Liver (tissue), 9 donors: ENCODE measurements around the gene ATP4A. TPM values are rescaled to one million over a fixed set of nuclear protein-coding genes. Genes with fewer than 3 reads are reported as not detected.

ENCODE experiments used
- DNase-seq: peaks from one replicate; pipeline ENCODE4 v3.0.0-alpha.2; 2017; ENCODE audit warnings: low spot score
- H3K27ac ChIP-seq, 2 donors: one replicate each; pipeline ENCODE4 v1.7.0; 2013; ENCODE audit warnings: inconsistent platforms in 2 of 2, low read length in 2 of 2, control low read depth in 1 of 2, low read depth in 1 of 2, mild to moderate bottlenecking in 1 of 2
- H3K27me3 ChIP-seq, 4 donors: one replicate each; pipeline versions ENCODE4 v1.6.1 to v1.7.0; 2013; ENCODE audit warnings: low read length in 3 of 4, inconsistent platforms in 1 of 4, mild to moderate bottlenecking in 1 of 4, moderate library complexity in 1 of 4; ENCODE audit not compliant: control insufficient read depth in 4 of 4, insufficient read depth in 4 of 4
- H3K36me3 ChIP-seq, 4 donors: one replicate each; pipeline versions ENCODE4 v1.6.1 to v1.7.0; 2013; ENCODE audit warnings: low read length in 3 of 4, mild to moderate bottlenecking in 3 of 4, low read depth in 1 of 4, moderate library complexity in 1 of 4; ENCODE audit not compliant: control insufficient read depth in 4 of 4, insufficient read depth in 3 of 4
- H3K4me1 ChIP-seq, 4 donors: one replicate each; pipeline versions ENCODE4 v1.6.1 to v1.7.0; 2013; ENCODE audit warnings: low read length in 3 of 4, mild to moderate bottlenecking in 3 of 4, moderate library complexity in 1 of 4; ENCODE audit not compliant: control insufficient read depth in 4 of 4, insufficient read depth in 4 of 4
- H3K4me3 ChIP-seq, 3 donors: one replicate each; pipeline versions ENCODE4 v1.6.1 to v1.7.0; 2013; ENCODE audit warnings: low read length in 3 of 3, control low read depth in 1 of 3, low read depth in 1 of 3, mild to moderate bottlenecking in 1 of 3
- H3K9ac ChIP-seq, 2 donors: one replicate each; pipeline ENCODE4 v1.7.0; 2013; ENCODE audit warnings: low read length in 2 of 2, mild to moderate bottlenecking in 2 of 2, moderate library complexity in 2 of 2, control low read depth in 1 of 2, low read depth in 1 of 2
- H3K9me3 ChIP-seq, 4 donors: one replicate each; pipeline versions ENCODE4 v1.6.1 to v1.7.0; 2013; ENCODE audit warnings: low read length in 3 of 4; ENCODE audit not compliant: control insufficient read depth in 4 of 4
- EGR1 ChIP-seq, 2 donors: IDR thresholded peaks; 2 replicates each; pipeline ENCODE4 v1.6.1; 2016 to 2018; ENCODE audit warnings: antibody characterized with exemption in 2 of 2, low read depth in 2 of 2
- FOXA2 ChIP-seq: IDR thresholded peaks from 2 replicates; pipeline ENCODE4 v1.6.1; 2016; ENCODE audit warnings: antibody characterized with exemption
- GABPA ChIP-seq, 2 donors: IDR thresholded peaks in 1 of 2; conservative IDR thresholded peaks in 1 of 2; 2 replicates each; pipeline ENCODE4 v1.6.1; 2016; ENCODE audit warnings: antibody characterized with exemption in 2 of 2, mild to moderate bottlenecking in 1 of 2, moderate library complexity in 1 of 2
- HNF4A ChIP-seq, 2 donors: conservative IDR thresholded peaks; 2 replicates each; pipeline ENCODE4 v1.6.1; 2016; ENCODE audit warnings: antibody characterized with exemption in 2 of 2, mild to moderate bottlenecking in 2 of 2
- HNF4G ChIP-seq: IDR thresholded peaks from 2 replicates; pipeline ENCODE4 v1.6.1; 2016; ENCODE audit warnings: antibody characterized with exemption
- JUND ChIP-seq, 2 donors: IDR thresholded peaks; 2 replicates each; pipeline ENCODE4 v1.6.1; 2016; ENCODE audit warnings: antibody characterized with exemption in 2 of 2
- NR2F2 ChIP-seq: IDR thresholded peaks from 2 replicates; pipeline ENCODE4 v1.6.1; 2016; ENCODE audit warnings: antibody characterized with exemption
- RAD21 ChIP-seq, 2 donors: IDR thresholded peaks; 2 replicates each; pipeline ENCODE4 v1.6.1; 2016; ENCODE audit warnings: antibody characterized with exemption in 2 of 2, mild to moderate bottlenecking in 2 of 2
- RXRA ChIP-seq, 2 donors: IDR thresholded peaks; 2 replicates each; pipeline ENCODE4 v1.6.1; 2017 to 2018; ENCODE audit warnings: antibody characterized with exemption in 2 of 2, mild to moderate bottlenecking in 1 of 2
- SP1 ChIP-seq: IDR thresholded peaks from 2 replicates; pipeline ENCODE4 v1.6.1; 2018; ENCODE audit warnings: antibody characterized with exemption, mild to moderate bottlenecking
- TAF1 ChIP-seq: conservative IDR thresholded peaks from 2 replicates; pipeline ENCODE4 v1.6.1; 2016; ENCODE audit warnings: antibody characterized with exemption, mild to moderate bottlenecking
- YY1 ChIP-seq: IDR thresholded peaks from 2 replicates; pipeline ENCODE4 v1.6.1; 2016; ENCODE audit warnings: antibody characterized with exemption, mild to moderate bottlenecking
- WGBS: extraction: QIAGEN DNeasy Blood & Tissue Kit; methylation state at CpG from one replicate; pipeline ENCODE4 v1.1.7; 2013; 5-methylcytosine and 5-hydroxymethylcytosine counted together
- polyA plus RNA-seq, 2 donors: library from polyadenylated mRNA; stranded (reverse) in 1 of 2; unstranded in 1 of 2; fragments of 200-250 nt in 1 of 2; fragments of >200 nt in 1 of 2; fragmentation: Nextera tagmentation in 1 of 2; extraction: Ambion mirVana in 1 of 2; gene quantifications; one replicate each; pipeline versions ENCODE4 v1.2.1 to v1.2.3, GENCODE V29; 2013 to 2015
- total RNA-seq, 2 donors: library from RNA; depleted of rRNA; stranded (reverse); fragments of >200 nt; gene quantifications; one replicate each; pipeline ENCODE4 v1.2.3, GENCODE V29; 2014
- TF ChIP-seq, protein P1 (sequence below): IDR thresholded peaks from 2 replicates; pipeline ENCODE4 v1.6.1; 2016; ENCODE audit warnings: antibody characterized with exemption
- TF ChIP-seq, protein P2 (sequence below): IDR thresholded peaks from 2 replicates; pipeline ENCODE4 v1.6.1; 2016; ENCODE audit warnings: antibody characterized with exemption, mild to moderate bottlenecking
- TF ChIP-seq, protein P3 (sequence below): IDR thresholded peaks from 2 replicates; pipeline ENCODE4 v1.6.1; 2016; ENCODE audit warnings: antibody characterized with exemption
- TF ChIP-seq, protein P4 (sequence below): IDR thresholded peaks from 2 replicates; pipeline ENCODE4 v1.6.1; 2016; ENCODE audit warnings: antibody characterized with exemption
- TF ChIP-seq, protein P5 (sequence below): fragments of 150-350 bp; IDR thresholded peaks from 2 replicates; pipeline ENCODE4 v1.5.1; 2017; ENCODE audit warnings: improper control_type of control experiment, low read depth, low read length; ENCODE audit not compliant: missing input control
- donor health status: healthy.
- donor health status: healthy.
- donor health status: healthy.
- donor health status: healthy.
- donor health status: healthy.

ATP4A gene
- total and polyA plus RNA-seq, 4 donors = not detected

DNA sequence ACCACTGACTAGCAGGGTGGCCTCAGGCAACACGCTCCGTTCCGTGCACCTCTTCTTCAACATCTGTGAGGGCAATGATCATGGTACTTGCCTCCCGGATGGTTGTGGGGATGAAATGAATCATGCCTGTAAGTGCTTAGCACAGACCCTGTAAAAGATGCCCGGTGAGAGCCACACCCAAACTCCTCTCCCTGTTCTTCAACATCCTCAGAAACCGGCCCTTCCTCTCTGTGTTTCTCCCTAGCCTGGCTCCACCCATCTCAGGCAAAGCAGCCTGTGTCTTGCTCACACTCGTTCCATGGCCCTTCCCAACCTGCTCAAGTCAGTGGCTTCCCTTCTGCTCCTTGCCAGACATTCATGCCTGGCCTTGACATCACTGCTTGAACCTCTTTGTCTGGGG is 44.2 kb downstream of the ATP4A start:
- Histone ChIP-seq H3K4me3 (no peak overlapping the region), H3K9ac (no peak overlapping the region), H3K27ac (no peak overlapping the region), H3K4me1 (no peaks in the 10 kb centered on the region), H3K9me3 (no peaks in the 10 kb centered on the region), H3K36me3 (no peaks in the 10 kb centered on the region), H3K27me3 (no peaks in the 10 kb centered on the region)
- WGBS = 61% methylated on average over 7 of the region's 7 CpGs
- no peak for TF ChIP-seq EGR1 (IDR thresholded peaks at IDR 0.05; ENCODE audit: low read depth in 2 of 2)
- no peak for TF ChIP-seq TAF1
- TF ChIP-seq GABPA (IDR thresholded peaks at IDR 0.05 in 1 of 2, conservative IDR thresholded peaks at IDR 0.05 in 1 of 2) = no peak
- TF ChIP-seq FOXA2 = no peak
- TF ChIP-seq, protein P1, sequence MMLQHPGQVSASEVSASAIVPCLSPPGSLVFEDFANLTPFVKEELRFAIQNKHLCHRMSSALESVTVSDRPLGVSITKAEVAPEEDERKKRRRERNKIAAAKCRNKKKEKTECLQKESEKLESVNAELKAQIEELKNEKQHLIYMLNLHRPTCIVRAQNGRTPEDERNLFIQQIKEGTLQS = no peak
- no peak for DNase-seq

DNA sequence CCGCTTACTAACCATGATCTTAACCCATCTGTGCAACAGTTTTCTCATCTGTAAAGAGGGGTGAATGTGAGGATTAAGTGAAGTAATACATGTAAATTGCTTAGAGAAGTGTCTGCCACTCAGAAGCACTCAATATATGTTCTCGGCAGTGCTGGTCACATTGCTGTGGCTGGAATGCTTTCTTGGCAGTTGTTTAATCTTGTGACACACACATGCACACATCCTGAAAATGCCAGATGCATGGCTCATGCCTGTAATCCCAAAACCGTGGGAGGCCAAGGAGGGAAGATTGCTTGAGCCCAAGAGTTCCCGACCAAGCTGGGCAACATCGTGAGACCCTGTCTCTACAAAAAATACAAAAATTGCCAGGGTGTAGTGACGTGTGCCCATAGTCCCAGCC is 45.1 kb downstream of the ATP4A start:
- Histone ChIP-seq H3K4me1 (no peaks in the 10 kb centered on the region), H3K4me3 (no peak overlapping the region), H3K9ac (no peak overlapping the region), H3K27me3 (no peaks in the 10 kb centered on the region), H3K27ac (no peak overlapping the region), H3K9me3 (no peaks in the 10 kb centered on the region), H3K36me3 (no peaks in the 10 kb centered on the region)
- WGBS = 77% methylated on average over 6 of the region's 6 CpGs
- DNase-seq = no peak
- no peak for TF ChIP-seq NR2F2
- TF ChIP-seq GABPA (IDR thresholded peaks at IDR 0.05 in 1 of 2, conservative IDR thresholded peaks at IDR 0.05 in 1 of 2) = no peak
- TF ChIP-seq TAF1 = no peak
- TF ChIP-seq HNF4A (conservative IDR thresholded peaks at IDR 0.05) = no peak
- TF ChIP-seq HNF4G = no peak
- no peak for TF ChIP-seq FOXA2
- no peak for TF ChIP-seq EGR1 (IDR thresholded peaks at IDR 0.05; ENCODE audit: low read depth in 2 of 2)
- no peak for TF ChIP-seq RAD21 (IDR thresholded peaks at IDR 0.05)
- TF ChIP-seq, protein P2, sequence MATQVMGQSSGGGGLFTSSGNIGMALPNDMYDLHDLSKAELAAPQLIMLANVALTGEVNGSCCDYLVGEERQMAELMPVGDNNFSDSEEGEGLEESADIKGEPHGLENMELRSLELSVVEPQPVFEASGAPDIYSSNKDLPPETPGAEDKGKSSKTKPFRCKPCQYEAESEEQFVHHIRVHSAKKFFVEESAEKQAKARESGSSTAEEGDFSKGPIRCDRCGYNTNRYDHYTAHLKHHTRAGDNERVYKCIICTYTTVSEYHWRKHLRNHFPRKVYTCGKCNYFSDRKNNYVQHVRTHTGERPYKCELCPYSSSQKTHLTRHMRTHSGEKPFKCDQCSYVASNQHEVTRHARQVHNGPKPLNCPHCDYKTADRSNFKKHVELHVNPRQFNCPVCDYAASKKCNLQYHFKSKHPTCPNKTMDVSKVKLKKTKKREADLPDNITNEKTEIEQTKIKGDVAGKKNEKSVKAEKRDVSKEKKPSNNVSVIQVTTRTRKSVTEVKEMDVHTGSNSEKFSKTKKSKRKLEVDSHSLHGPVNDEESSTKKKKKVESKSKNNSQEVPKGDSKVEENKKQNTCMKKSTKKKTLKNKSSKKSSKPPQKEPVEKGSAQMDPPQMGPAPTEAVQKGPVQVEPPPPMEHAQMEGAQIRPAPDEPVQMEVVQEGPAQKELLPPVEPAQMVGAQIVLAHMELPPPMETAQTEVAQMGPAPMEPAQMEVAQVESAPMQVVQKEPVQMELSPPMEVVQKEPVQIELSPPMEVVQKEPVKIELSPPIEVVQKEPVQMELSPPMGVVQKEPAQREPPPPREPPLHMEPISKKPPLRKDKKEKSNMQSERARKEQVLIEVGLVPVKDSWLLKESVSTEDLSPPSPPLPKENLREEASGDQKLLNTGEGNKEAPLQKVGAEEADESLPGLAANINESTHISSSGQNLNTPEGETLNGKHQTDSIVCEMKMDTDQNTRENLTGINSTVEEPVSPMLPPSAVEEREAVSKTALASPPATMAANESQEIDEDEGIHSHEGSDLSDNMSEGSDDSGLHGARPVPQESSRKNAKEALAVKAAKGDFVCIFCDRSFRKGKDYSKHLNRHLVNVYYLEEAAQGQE = no peak
- TF ChIP-seq, protein P1 = no peak
- no peak for TF ChIP-seq YY1
- no peak for TF ChIP-seq SP1
- no peak for TF ChIP-seq JUND (IDR thresholded peaks at IDR 0.05)
- no peak for TF ChIP-seq RXRA (IDR thresholded peaks at IDR 0.05)
- TF ChIP-seq, protein P3, sequence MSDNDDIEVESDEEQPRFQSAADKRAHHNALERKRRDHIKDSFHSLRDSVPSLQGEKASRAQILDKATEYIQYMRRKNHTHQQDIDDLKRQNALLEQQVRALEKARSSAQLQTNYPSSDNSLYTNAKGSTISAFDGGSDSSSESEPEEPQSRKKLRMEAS = no peak
- TF ChIP-seq, protein P4, sequence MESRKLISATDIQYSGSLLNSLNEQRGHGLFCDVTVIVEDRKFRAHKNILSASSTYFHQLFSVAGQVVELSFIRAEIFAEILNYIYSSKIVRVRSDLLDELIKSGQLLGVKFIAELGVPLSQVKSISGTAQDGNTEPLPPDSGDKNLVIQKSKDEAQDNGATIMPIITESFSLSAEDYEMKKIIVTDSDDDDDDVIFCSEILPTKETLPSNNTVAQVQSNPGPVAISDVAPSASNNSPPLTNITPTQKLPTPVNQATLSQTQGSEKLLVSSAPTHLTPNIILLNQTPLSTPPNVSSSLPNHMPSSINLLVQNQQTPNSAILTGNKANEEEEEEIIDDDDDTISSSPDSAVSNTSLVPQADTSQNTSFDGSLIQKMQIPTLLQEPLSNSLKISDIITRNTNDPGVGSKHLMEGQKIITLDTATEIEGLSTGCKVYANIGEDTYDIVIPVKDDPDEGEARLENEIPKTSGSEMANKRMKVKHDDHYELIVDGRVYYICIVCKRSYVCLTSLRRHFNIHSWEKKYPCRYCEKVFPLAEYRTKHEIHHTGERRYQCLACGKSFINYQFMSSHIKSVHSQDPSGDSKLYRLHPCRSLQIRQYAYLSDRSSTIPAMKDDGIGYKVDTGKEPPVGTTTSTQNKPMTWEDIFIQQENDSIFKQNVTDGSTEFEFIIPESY = no peak
- TF ChIP-seq, protein P5, sequence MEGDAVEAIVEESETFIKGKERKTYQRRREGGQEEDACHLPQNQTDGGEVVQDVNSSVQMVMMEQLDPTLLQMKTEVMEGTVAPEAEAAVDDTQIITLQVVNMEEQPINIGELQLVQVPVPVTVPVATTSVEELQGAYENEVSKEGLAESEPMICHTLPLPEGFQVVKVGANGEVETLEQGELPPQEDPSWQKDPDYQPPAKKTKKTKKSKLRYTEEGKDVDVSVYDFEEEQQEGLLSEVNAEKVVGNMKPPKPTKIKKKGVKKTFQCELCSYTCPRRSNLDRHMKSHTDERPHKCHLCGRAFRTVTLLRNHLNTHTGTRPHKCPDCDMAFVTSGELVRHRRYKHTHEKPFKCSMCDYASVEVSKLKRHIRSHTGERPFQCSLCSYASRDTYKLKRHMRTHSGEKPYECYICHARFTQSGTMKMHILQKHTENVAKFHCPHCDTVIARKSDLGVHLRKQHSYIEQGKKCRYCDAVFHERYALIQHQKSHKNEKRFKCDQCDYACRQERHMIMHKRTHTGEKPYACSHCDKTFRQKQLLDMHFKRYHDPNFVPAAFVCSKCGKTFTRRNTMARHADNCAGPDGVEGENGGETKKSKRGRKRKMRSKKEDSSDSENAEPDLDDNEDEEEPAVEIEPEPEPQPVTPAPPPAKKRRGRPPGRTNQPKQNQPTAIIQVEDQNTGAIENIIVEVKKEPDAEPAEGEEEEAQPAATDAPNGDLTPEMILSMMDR = no peak
